Kidney (tissue), 14 donors: ENCODE results near the gene DNAH3. TPM values are rescaled to one million over a fixed set of nuclear protein-coding genes. Genes with fewer than 3 reads are reported as not detected.
"Not testable (repeated sequence)": the region's sequence is repeated elsewhere in the genome, so short reads cannot be mapped to it uniquely, and the experiment has no call there.

Source experiments
- DNase-seq, 5 donors: peaks; one replicate each; pipeline ENCODE4 v3.0.0-alpha.2; 2013 to 2020
- FAIRE-seq: peaks from 2 replicates; lab custom pipeline; 2012; peaks lifted over from hg19 to GRCh38; lab: Jason Lieb, UNC
- H3K27ac ChIP-seq, 2 donors: one replicate each; pipeline ENCODE4 v1.7.0; 2013; ENCODE audit warnings: low read depth in 2 of 2, low read length in 2 of 2, inconsistent platforms in 1 of 2
- H3K27me3 ChIP-seq: one replicate; pipeline ENCODE4 v1.7.1; 2013; ENCODE audit warnings: low read length, inconsistent platforms; ENCODE audit not compliant: control insufficient read depth, insufficient read depth
- H3K36me3 ChIP-seq, 3 donors: one replicate each; pipeline versions ENCODE4 v1.7.0 to v1.7.1; 2013; ENCODE audit warnings: low read length in 3 of 3, control low read depth in 1 of 3, inconsistent platforms in 1 of 3; ENCODE audit not compliant: insufficient read depth in 3 of 3, control insufficient read depth in 2 of 3
- H3K4me1 ChIP-seq, 3 donors: one replicate each; pipeline versions ENCODE4 v1.7.0 to v1.7.1; 2013; ENCODE audit warnings: low read length in 3 of 3, inconsistent platforms in 1 of 3, low read depth in 1 of 3; ENCODE audit not compliant: control insufficient read depth in 2 of 3, insufficient read depth in 2 of 3
- H3K4me3 ChIP-seq, 3 donors: one replicate each; pipeline versions ENCODE4 v1.7.0 to v1.8.1; 2013; ENCODE audit warnings: low read length in 3 of 3, control low read depth in 1 of 3, inconsistent platforms in 1 of 3
- H3K9ac ChIP-seq, 3 donors: one replicate each; pipeline versions ENCODE4 v1.7.0 to v1.7.1; 2013; ENCODE audit warnings: low read length in 3 of 3, control low read depth in 1 of 3, inconsistent platforms in 1 of 3
- H3K9me3 ChIP-seq, 3 donors: one replicate each; pipeline versions ENCODE4 v1.7.0 to v1.7.1; 2013; ENCODE audit warnings: low read length in 3 of 3, control low read depth in 1 of 3, inconsistent platforms in 1 of 3; ENCODE audit not compliant: control insufficient read depth in 2 of 3, insufficient read depth in 1 of 3
- CTCF ChIP-seq: IDR thresholded peaks from 3 replicates; pipeline ENCODE4 v1.5.1; 2012; ENCODE audit warnings: mild to moderate bottlenecking, moderate library complexity, borderline replicate concordance; ENCODE audit not compliant: insufficient read depth; ENCODE audit errors: extremely low read depth
- intact Hi-C: fragments of 100-400 bp; cut with DNase I; formaldehyde crosslinking; loops from one replicate; pipeline ENCODE4 v1.11.1; 2022
- polyA plus RNA-seq: library from polyadenylated mRNA; stranded (reverse); fragments of 350-450 nt; fragmentation: Illumina TruSeq; extraction: RNeasy Lipid Tissue Mini Kit (QIAGEN cat#74804); gene quantifications from one replicate; pipeline ENCODE4 v1.2.3, GENCODE V29; 2014; ENCODE audit warnings: low read depth, low replicate concordance; ENCODE audit not compliant: insufficient read depth
- total RNA-seq: library from RNA; stranded (reverse); fragmentation: NEBNext Ultra II Directional; extraction: Animal tissue kit (Norgen Biotek cat#: 25700); gene quantifications from one replicate; pipeline ENCODE4 v1.2.1, GENCODE V29; 2021
- donor health status: control.
- donor health status: control.
- donor health status: control.
- donor health status: control.
- donor health status: control.
- donor health status: DM: yes; HTN: yes; CAD: no.
- donor health status: Normal renal cell carcinoma (clear cell type).

DNAH3 gene
- total and polyA plus RNA-seq, 2 donors from 2014 or later, result 0.19 to 0.57 TPM

- FAIRE-seq (no peak), DNase-seq (no peak)
- intact Hi-C loops, result no loop called here
- no peaks in the 10 kb centered on the region for H3K27me3 ChIP-seq
- no peaks in the 10 kb centered on the region for H3K9me3 ChIP-seq
- no peak overlapping the region for H3K9ac ChIP-seq
- H3K4me3 ChIP-seq, result no peak overlapping the region
- H3K4me1 ChIP-seq, result no peaks in the 10 kb centered on the region
- no peak for TF ChIP-seq CTCF
- H3K27ac ChIP-seq, result no peak overlapping the region
- H3K36me3 ChIP-seq, result no peaks in the 10 kb centered on the region
These were observed 202.2 kb downstream of the DNAH3 start for GRCh38 chr16:20948444-20948843.

DNA sequence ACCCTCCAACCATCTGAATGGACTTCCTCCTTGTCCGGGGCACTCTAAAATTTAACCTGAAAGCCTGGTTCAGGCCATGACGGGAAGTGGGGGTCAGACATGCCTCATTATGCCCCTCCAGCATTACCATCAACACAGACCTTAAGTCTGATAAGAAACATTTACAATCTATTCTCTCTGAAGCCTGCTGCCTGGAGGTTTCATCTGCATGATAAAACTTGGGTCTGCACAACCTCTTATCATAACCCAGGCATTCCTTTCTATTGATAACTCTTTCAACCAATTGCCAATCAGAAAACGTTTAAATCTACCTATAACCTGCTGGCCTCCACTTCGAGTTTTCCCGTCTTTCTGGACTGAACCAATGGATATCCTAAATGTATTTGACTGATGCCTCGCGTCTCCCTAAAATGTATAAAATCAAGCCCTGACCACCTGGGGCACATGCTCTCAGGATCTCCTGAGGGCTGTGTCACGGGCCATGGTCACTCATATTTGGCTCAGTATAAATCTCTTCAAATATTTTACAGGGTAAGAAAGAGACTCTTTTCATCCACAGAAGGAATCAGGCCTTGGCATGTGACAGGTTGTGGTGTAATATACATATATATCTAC is 204.5 kb downstream of the DNAH3 start:
- no peak overlapping the region for H3K27ac ChIP-seq
- DNase-seq (no peak), FAIRE-seq (no peak)
- no peak overlapping the region for H3K4me3 ChIP-seq
- no peaks in the 10 kb centered on the region for H3K4me1 ChIP-seq
- no peaks in the 10 kb centered on the region for H3K27me3 ChIP-seq
- intact Hi-C loops, result no loop called here
- no peaks in the 10 kb centered on the region for H3K9me3 ChIP-seq
- TF ChIP-seq CTCF, result no peak
- no peak overlapping the region for H3K9ac ChIP-seq
- no peaks in the 10 kb centered on the region for H3K36me3 ChIP-seq

DNA sequence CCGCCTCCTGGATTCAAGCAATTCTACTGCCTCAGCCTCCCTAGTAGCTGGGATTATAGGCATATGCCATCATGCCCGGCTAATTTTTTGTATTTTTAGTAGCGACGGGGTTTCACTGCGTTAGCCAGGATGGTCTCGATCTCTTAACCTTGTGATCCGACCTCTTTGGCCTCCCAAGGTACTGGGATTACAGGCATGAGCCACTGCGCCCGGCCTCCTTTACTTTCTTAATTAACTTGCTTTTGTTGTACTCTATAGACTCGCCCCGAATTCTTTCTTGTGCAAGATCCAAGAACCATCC is 205.1 kb downstream of the DNAH3 start:
- intact Hi-C loops, H3K9me3 ChIP-seq, H3K9ac ChIP-seq, H3K4me1 ChIP-seq, H3K27ac ChIP-seq, H3K36me3 ChIP-seq, DNase-seq, H3K27me3 ChIP-seq, FAIRE-seq, H3K4me3 ChIP-seq: not testable (repeated sequence)

DNA sequence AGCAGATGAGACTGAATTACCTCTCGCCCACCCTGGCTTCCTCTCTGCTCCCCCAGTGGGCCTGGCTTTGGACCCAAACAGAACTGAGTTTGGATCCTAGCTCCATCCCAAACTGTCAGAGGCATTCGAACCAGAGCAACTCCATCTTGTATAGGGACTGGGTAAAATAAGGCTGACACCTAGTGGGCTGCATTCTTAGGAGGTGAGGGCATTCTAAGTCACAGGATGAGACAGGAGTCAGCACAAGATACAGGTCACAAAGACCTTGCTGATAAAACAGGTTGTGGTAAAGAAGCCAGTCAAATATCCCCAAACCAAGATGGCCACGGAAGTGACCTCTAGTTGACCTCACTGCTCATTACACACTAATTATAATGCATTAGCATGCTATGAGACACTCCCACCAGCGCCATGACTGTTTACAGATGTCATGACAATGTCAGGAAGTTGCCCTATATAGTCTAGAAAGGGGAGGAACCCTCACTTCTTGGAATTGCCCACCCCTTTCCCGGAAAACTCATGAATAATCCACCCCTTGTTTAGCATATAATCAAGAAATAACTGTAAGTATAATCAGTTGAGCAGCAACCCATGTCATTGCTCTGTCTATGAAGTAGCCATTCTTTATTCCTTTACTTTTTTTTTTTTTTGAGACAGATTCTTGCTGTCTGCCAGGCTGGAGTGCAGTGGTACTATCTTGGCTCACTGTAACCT is 205.6 kb downstream of the DNAH3 start:
- FAIRE-seq, result no peak
- Histone ChIP-seq H3K9me3 (no peaks in the 10 kb centered on the region), H3K4me1 (no peaks in the 10 kb centered on the region), H3K36me3 (no peaks in the 10 kb centered on the region), H3K27me3 (no peaks in the 10 kb centered on the region), H3K27ac (no peak overlapping the region), H3K9ac (no peak overlapping the region), H3K4me3 (no peak overlapping the region)
- peak; percentile 15 for TF ChIP-seq CTCF
- peak in 1 of 5 donors; percentile 16 for DNase-seq
- intact Hi-C loops, result no loop called here
